ENCODE results near the gene CCNY.

DNA sequence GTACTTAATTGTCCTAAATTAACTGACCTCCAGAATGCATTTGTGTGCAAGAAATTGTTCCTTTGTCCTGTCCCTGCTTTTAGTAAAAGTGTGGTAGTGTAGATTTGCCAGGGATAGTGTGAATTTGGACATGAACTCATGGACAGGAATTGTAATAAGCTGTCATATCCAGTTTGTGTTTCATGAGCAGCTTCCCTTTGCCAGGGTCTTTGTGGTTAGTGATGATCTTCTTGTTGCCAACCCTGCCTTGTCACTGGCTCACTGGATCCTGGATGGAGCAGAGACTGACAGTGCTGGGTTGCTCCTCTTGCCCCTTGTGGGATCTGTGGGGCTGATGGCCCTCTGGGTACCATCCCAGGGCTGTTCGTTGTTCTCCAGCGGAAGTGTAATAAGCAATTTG, 110.1 kb downstream of the CCNY start:
- TF ChIP-seq EZH2 (IDR thresholded peaks at IDR 0.05; ENCODE audit: borderline replicate concordance, low read length) (no peak), CTCF (conservative IDR thresholded peaks at IDR 0.05 in 1 of 2, IDR thresholded peaks at IDR 0.05 in 1 of 2; ENCODE audit: extremely low read depth in 1 of 2, insufficient read depth in 1 of 2, low read depth in 1 of 2, low read length in 2 of 2) (no peak)

Data from mammary epithelial cell (primary cell).